ENCODE results near the gene ANKDD1A. TPM values are rescaled to one million over a fixed set of nuclear protein-coding genes. Genes with fewer than 3 reads are reported as not detected.

ANKDD1A gene
- total RNA-seq, 3 donors from 2014 or later, result 1.4 to 6.7 (median 1.6) TPM

- DNase-seq (no peak), ATAC-seq (no peak)
- Histone ChIP-seq H3K4me3 (no peak overlapping the region), H3K36me3 (ENCODE audit: low read depth) (no peaks in the 10 kb centered on the region), H3K4me1 (ENCODE audit: low read depth) (no peaks in the 10 kb centered on the region), H3K9me3 (no peaks in the 10 kb centered on the region)
- no peak for TF ChIP-seq CTCF (IDR thresholded peaks at IDR 0.05)
- intact Hi-C loops (cut with DNase I, micrococcal nuclease), result no loop called here
Measured at GRCh38 chr15:64934023-64934422, 22.3 kb downstream of the ANKDD1A start.

- no peak overlapping the region for H3K4me3 ChIP-seq
- no peaks in the 10 kb centered on the region for H3K36me3 ChIP-seq (ENCODE audit: low read depth)
- intact Hi-C loops (cut with DNase I, micrococcal nuclease), result no loop called here
- no peaks in the 10 kb centered on the region for H3K9me3 ChIP-seq
- no peaks in the 10 kb centered on the region for H3K4me1 ChIP-seq (ENCODE audit: low read depth)
- TF ChIP-seq CTCF (IDR thresholded peaks at IDR 0.05), result no peak
- ATAC-seq (no peak), DNase-seq (no peak)
Measured at GRCh38 chr15:64938192-64938591, 26.5 kb downstream of the ANKDD1A start.

GRCh38 chr15:64942356-64942755 lies 30.7 kb downstream of the ANKDD1A start:
- no peak for DNase-seq
- no peak overlapping the region for H3K4me3 ChIP-seq
- ATAC-seq, result no peak
- H3K36me3 ChIP-seq (ENCODE audit: low read depth), result no peaks in the 10 kb centered on the region
- no peaks in the 10 kb centered on the region for H3K4me1 ChIP-seq (ENCODE audit: low read depth)
- intact Hi-C loops (cut with DNase I, micrococcal nuclease), result no loop called here
- H3K9me3 ChIP-seq, result no peaks in the 10 kb centered on the region
- TF ChIP-seq CTCF (IDR thresholded peaks at IDR 0.05), result no peak

- no peak for DNase-seq
- Histone ChIP-seq H3K4me1 (ENCODE audit: low read depth) (no peaks in the 10 kb centered on the region), H3K4me3 (no peak overlapping the region), H3K36me3 (ENCODE audit: low read depth) (no peaks in the 10 kb centered on the region), H3K9me3 (no peaks in the 10 kb centered on the region)
- intact Hi-C loops (cut with DNase I, micrococcal nuclease), result no loop called here
- no peak for TF ChIP-seq CTCF (IDR thresholded peaks at IDR 0.05)
- no peak for ATAC-seq
Measured at GRCh38 chr15:64943512-64944225, 32.0 kb downstream of the ANKDD1A start.

GRCh38 chr15:64944961-64945360 lies 33.3 kb downstream of the ANKDD1A start:
- H3K9me3 ChIP-seq, result no peaks in the 10 kb centered on the region
- no peak for ATAC-seq
- no peak for DNase-seq
- no peak for TF ChIP-seq CTCF (IDR thresholded peaks at IDR 0.05)
- intact Hi-C loops (cut with DNase I, micrococcal nuclease), result no loop called here
- no peaks in the 10 kb centered on the region for H3K36me3 ChIP-seq (ENCODE audit: low read depth)
- H3K4me3 ChIP-seq, result no peak overlapping the region
- no peaks in the 10 kb centered on the region for H3K4me1 ChIP-seq (ENCODE audit: low read depth)

GRCh38 chr15:64947211-64947610 lies 35.5 kb downstream of the ANKDD1A start:
- no peak overlapping the region for H3K4me3 ChIP-seq
- H3K9me3 ChIP-seq, result no peaks in the 10 kb centered on the region
- DNase-seq (no peak), ATAC-seq (no peak)
- no peak for TF ChIP-seq CTCF (IDR thresholded peaks at IDR 0.05)
- intact Hi-C loops (cut with DNase I, micrococcal nuclease), result no loop called here
- no peaks in the 10 kb centered on the region for H3K4me1 ChIP-seq (ENCODE audit: low read depth)
- H3K36me3 ChIP-seq (ENCODE audit: low read depth), result no peaks in the 10 kb centered on the region

Data from mucosa of descending colon (tissue), 3 donors.